ENCODE data around the gene DBP. TPM values are rescaled to one million over a fixed set of nuclear protein-coding genes. Genes with fewer than 3 reads are reported as not detected.

The DBP gene
- total RNA-seq, 4 donors from 2014 or later, result 2.4 to 20.1 (median 10.1) TPM

DNA sequence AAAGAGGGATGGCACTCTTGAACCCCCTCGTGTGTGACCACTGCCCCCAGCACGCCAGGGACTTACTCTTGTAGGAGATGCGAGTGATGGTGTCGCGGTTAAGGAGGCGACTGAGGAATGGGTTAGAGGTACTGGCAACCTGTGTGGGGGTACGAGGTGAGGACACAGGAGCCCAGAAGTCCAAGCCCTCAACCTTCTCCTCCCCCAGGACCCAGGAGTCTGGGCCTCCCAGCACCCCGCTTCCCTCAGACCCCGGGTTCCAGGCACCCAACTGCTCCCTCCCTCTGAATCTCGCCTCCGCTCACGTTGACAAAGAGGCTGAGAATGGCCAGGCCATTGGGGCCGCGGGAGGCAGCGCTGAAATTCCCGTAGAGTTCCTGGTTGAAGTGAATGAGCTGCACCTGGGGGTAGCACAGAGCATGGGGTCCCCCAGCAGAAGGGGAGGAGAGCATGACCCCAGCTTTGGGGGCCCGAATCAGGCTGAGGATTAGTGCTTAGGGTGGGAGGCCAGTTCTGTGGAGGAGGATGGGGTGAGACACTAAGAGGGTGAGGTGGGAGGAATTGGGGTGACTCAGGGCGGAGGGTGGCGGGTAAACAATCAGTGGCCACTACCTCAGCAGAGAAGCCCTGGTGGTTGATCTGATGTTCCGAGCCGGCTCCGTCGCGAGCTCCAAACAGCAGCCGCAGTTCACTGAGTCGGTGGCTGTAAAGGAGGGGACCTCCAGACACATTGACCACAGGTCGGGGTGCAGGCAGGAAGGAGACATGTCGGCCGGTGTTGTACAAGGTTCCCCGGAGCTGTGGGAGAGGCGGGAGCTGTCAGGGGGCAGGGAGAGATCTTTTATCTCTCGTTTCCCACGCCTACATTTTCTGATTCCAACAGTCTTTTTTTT, 2.5 kb upstream of the DBP start:
- 70 to 74% methylated on average over 32 to 33 of the region's 33 CpGs for WGBS, 2 donors
- TF ChIP-seq EP300 (IDR thresholded peaks at IDR 0.05) (no peak), POLR2A (IDR thresholded peaks at IDR 0.05) (no peak)
- TF ChIP-seq, protein P1, sequence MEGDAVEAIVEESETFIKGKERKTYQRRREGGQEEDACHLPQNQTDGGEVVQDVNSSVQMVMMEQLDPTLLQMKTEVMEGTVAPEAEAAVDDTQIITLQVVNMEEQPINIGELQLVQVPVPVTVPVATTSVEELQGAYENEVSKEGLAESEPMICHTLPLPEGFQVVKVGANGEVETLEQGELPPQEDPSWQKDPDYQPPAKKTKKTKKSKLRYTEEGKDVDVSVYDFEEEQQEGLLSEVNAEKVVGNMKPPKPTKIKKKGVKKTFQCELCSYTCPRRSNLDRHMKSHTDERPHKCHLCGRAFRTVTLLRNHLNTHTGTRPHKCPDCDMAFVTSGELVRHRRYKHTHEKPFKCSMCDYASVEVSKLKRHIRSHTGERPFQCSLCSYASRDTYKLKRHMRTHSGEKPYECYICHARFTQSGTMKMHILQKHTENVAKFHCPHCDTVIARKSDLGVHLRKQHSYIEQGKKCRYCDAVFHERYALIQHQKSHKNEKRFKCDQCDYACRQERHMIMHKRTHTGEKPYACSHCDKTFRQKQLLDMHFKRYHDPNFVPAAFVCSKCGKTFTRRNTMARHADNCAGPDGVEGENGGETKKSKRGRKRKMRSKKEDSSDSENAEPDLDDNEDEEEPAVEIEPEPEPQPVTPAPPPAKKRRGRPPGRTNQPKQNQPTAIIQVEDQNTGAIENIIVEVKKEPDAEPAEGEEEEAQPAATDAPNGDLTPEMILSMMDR (IDR thresholded peaks at IDR 0.05), result no peak
- DNase-seq (ENCODE audit: low spot score in 2 of 2), result no peak
- H3K4me1 ChIP-seq, result peaks cover 0 to 40% (median 19%) of the 10 kb centered on the region in 4 donors
- peak overlapping the region in 2 of 4 donors; percentile 99 for H3K27ac ChIP-seq
- H3K36me3 ChIP-seq, result no peaks in the 10 kb centered on the region
- H3K9me3 ChIP-seq, result no peaks in the 10 kb centered on the region
- H3K27me3 ChIP-seq, result no peaks in the 10 kb centered on the region
- H3K4me3 ChIP-seq, result no peak overlapping the region

DNA sequence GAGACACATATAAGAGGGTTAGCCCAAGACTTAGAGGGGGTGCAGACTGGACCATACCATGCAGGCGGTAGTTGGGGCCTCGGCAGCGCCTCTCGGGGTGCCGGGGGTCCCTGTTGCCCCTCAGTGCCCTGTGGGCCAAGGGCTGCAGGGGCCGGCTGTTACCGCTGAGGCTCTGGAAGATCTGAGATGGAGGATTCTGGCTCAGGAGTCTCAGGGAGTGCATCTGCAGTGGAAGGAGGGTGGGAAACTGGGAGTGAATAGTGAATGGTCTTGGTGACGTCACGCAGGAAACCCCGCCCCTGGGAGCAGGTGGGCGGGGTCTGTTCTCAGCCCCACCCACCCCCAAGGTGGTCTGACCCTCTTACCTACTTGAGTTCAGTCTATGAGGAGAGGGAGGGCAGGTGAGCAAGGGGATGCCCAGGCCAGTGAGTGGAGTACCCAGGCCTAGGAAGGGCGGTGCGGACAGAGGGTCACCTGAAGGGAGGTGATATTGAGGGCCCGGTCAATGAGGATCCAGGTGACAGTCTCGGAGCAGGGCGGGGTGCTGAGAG, 1.7 kb upstream of the DBP start:
- WGBS, 2 donors, result 72 to 74% methylated on average over 16 of the region's 16 CpGs
- H3K9me3 ChIP-seq, result no peaks in the 10 kb centered on the region
- DNase-seq (ENCODE audit: low spot score in 2 of 2), result no peak
- H3K4me1 ChIP-seq, result peaks cover 0 to 41% (median 25%) of the 10 kb centered on the region in 4 donors
- H3K4me3 ChIP-seq, result peak overlapping the region in 3 of 4 donors; percentile 23 to 85 (median 71)
- H3K36me3 ChIP-seq, result no peaks in the 10 kb centered on the region
- H3K27ac ChIP-seq, result peak overlapping the region; percentile 94 to 99 (median 99)
- TF ChIP-seq POLR2A (IDR thresholded peaks at IDR 0.05), result no peak
- TF ChIP-seq EP300 (IDR thresholded peaks at IDR 0.05), result no peak
- TF ChIP-seq, protein P1 (IDR thresholded peaks at IDR 0.05), result no peak
- no peaks in the 10 kb centered on the region for H3K27me3 ChIP-seq

DNA sequence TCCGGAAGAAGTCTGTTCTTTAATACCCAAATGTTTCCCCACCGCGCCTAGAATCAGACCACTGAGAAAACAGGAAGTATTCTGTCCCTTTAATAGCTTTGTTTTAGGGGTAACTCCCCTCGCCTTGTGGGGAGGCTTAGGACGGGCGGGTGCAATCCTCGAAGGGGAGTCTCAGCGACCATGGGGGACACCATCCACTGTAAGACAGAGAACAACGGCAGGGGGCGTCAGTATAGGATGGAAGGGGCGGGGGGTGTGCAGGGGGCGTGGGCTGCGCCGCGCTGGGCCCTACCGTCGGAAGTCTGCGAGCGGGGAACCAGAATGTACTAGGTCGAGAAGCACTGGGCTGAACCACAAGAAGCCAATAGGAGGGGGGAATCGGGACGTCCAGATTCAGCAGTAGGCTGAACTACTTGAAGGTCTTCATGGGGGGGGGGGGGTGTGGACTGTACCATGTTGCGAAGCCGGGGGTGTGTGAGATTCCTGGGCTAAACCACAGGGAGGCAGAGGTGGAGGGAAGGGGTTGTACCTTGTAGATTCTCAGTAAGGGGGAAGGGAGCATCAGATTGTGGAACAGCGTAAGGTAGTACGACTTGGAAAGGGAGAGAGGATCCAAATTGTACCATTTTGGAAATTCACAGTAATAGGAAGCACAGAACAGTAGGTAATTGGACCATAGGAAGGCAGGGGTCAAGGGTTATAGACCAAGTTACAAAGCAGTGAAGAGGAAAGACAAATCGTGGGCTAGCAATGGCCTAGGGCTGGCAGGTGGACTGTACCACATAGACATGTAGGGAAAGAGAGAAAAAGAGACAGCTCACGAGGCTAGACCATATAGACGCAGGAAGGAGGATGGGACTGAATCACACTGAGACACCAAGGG, 1.0 kb upstream of the DBP start:
- H3K36me3 ChIP-seq, result no peaks in the 10 kb centered on the region
- no peaks in the 10 kb centered on the region for H3K27me3 ChIP-seq
- H3K4me1 ChIP-seq, result peaks cover 0 to 48% (median 32%) of the 10 kb centered on the region in 4 donors
- H3K4me3 ChIP-seq, result peak overlapping the region; percentile 49 to 85 (median 64)
- DNase-seq (ENCODE audit: low spot score in 2 of 2), result peak in 1 of 2 donors; percentile 81
- TF ChIP-seq EP300 (IDR thresholded peaks at IDR 0.05) (peak in 1 of 2 donors; percentile 31), POLR2A (IDR thresholded peaks at IDR 0.05) (peak; percentile 12 to 37)
- TF ChIP-seq, protein P1 (IDR thresholded peaks at IDR 0.05), result peak in 2 of 5 experiments; percentile 8 to 21
- peak overlapping the region; percentile 94 to 99 (median 99) for H3K27ac ChIP-seq
- H3K9me3 ChIP-seq, result no peaks in the 10 kb centered on the region
- WGBS, 2 donors, result 6 to 8% methylated on average over 28 to 29 of the region's 29 CpGs

DNA sequence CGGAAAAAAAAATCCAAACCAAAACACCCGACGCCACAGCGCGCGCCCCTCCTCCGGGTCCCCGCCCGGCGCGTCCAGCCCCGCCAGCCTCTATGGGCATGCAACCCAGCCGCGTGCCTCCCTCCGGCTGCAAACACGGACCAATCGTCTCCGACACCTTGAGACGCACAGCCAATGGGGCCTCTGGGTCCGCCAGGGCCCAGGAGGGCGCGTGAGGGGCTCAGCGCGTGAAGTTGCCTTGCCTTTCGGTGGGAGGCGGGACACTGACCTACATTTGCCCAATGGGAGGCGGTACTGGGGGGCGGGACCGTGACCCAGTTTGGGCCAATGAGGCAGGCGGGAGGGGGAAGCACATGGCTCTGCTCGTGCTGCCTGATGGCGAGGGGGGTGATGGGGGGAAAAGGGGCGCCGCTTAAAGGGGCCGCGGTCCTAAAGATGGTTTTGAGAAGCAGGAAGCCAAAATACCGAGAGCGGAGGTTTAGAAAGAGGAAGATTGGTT, 319 bp upstream of the DBP start:
- Histone ChIP-seq H3K27ac (peak overlapping the region; percentile 94 to 99 (median 99)), H3K27me3 (no peaks in the 10 kb centered on the region), H3K4me3 (peak overlapping the region; percentile 49 to 85 (median 64)), H3K9me3 (no peaks in the 10 kb centered on the region), H3K4me1 (peaks cover 0 to 55% (median 39%) of the 10 kb centered on the region in 4 donors), H3K36me3 (peaks cover 0 to 2% (median 0%) of the 10 kb centered on the region in 3 donors)
- TF ChIP-seq, protein P1 (IDR thresholded peaks at IDR 0.05), result peak in 1 of 5 experiments; percentile 42
- peak; percentile 21 to 72 for TF ChIP-seq POLR2A (IDR thresholded peaks at IDR 0.05)
- TF ChIP-seq EP300 (IDR thresholded peaks at IDR 0.05), result peak; percentile 28 to 91
- 0% methylated on average over 34 to 36 of the region's 38 CpGs for WGBS, 2 donors
- peak; percentile 99 for DNase-seq (ENCODE audit: low spot score in 2 of 2)
